ENCODE data around the gene FCN2.

DNA sequence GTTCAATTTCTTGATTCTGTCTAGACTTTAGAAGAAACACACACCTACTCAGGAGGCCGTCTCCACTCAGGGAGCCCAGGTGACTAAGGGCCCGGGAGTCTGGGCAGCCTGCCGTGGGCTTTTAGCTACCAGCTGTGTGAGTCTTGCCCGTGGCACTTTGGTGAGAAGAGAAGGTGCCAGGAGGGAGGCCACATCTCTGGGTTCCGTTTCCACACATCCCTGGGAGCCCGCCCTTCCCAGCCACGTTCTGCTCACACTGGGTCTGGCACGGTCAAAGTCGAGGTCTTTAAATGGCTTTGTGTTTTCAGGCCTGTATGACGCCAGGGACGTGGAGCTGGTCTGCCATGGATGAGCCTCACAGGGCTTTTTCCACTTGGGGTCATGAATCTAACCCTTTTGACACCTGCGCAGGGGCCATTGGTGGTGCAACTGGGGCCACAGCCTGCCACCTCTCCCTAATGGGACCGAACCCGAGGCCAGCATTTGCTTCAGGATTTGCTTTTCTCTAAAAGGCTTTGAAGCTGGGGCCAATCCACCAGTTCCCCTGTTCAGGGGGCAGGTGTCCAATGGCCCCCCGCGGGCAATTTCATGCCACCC is 17.2 kb upstream of the FCN2 start:
- TF ChIP-seq, protein P1, sequence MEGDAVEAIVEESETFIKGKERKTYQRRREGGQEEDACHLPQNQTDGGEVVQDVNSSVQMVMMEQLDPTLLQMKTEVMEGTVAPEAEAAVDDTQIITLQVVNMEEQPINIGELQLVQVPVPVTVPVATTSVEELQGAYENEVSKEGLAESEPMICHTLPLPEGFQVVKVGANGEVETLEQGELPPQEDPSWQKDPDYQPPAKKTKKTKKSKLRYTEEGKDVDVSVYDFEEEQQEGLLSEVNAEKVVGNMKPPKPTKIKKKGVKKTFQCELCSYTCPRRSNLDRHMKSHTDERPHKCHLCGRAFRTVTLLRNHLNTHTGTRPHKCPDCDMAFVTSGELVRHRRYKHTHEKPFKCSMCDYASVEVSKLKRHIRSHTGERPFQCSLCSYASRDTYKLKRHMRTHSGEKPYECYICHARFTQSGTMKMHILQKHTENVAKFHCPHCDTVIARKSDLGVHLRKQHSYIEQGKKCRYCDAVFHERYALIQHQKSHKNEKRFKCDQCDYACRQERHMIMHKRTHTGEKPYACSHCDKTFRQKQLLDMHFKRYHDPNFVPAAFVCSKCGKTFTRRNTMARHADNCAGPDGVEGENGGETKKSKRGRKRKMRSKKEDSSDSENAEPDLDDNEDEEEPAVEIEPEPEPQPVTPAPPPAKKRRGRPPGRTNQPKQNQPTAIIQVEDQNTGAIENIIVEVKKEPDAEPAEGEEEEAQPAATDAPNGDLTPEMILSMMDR (IDR thresholded peaks at IDR 0.05; ENCODE audit: low read length), result no peak
- TF ChIP-seq EZH2 (IDR thresholded peaks at IDR 0.05; ENCODE audit: borderline replicate concordance, low read length), result no peak
